Measurements from ENCODE around the gene ZYG11A.
A peak's percentile ranks its signal among the peaks of the same experiment; 100 is the strongest.

Gene ZYG11A

DNA sequence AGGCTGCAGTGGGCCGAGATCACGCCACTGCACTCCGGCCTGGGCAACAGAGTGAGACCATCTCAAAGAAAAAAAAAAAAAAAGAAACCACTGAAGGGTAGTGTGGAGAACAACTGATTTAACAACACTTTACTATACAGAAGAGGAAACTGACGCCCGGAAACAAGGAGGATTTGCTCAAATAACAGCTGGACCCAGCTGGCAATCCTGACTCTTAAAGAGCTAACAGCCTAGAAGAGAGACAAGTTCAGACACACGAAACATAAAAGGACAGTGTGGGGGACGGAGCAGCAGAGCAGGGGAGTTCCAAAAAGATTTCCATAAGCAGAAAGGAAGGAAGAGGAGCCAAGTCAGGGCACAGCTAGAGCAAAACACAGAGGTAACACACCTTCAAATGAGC, 74.6 kb downstream of the ZYG11A start:
- no peak for DNase-seq

DNA sequence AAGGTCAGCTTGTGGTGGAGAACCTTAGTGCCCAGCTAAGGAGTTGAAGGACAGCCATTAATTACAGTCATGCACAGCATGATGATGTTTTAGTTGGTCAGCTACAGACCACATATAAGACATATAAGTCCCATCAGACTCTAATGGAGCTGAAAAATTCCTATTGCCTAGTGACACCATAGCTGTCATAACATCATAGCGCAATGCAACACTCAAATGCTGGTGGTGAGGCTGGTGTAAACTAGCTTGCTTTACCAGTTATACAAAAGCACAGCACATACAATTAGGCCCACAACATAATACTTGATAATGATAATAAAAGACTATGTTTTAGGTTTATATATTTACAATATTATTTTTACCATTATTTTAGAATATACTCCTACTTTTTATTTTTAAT, 75.0 kb downstream of the ZYG11A start:
- no peak for DNase-seq

DNA sequence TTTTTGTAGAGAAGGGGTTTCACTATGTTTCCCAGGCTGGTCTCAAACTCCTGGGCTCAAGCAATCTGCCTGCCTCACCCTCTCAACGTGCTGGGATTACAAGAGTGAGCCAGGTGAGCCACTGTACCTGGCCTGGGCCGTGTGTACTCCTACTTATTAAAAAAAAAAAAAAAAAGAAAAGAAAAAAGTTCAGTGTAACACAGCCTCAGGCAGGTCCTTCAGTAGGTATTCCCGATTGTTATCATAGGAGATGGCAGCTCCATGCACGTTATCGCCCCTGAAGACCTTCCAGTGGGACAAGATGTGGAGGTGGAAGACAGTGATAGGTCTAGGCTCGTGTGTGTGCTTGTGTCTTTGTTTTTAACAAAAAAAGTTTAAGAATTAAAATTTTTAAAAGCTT, 75.6 kb downstream of the ZYG11A start:
- no peak for DNase-seq

DNA sequence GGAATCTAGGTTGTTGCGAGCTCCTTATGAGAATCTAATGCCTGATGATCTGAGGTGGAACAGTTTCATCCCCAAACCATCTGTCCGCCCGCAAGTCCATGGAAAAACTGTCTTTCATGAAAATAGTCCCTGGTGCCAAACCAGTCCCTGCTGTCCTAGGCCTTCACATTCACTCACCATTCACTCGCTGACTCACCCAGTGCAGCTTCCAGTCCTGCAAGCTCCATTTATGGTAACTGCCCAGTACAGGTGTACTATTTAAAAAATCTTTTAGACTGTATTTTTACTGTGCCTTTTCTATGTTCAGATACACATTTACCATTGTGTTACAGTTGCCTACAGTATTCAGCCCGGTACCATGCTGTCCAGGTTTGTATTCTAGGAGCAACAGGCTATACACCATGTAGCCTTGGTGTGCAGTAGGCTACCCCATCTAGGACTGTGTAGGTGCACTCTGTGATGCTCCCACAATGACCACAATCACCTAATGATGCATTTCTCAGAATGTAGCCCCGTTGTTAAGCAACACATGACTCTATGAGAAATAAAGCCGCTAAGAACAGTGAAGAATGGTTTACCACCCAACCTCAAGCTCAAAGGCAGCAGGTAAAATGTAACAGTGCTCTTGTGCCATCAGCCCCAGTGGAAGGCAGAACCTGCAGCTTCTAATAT, 76.6 kb downstream of the ZYG11A start:
- no peak for DNase-seq

DNA sequence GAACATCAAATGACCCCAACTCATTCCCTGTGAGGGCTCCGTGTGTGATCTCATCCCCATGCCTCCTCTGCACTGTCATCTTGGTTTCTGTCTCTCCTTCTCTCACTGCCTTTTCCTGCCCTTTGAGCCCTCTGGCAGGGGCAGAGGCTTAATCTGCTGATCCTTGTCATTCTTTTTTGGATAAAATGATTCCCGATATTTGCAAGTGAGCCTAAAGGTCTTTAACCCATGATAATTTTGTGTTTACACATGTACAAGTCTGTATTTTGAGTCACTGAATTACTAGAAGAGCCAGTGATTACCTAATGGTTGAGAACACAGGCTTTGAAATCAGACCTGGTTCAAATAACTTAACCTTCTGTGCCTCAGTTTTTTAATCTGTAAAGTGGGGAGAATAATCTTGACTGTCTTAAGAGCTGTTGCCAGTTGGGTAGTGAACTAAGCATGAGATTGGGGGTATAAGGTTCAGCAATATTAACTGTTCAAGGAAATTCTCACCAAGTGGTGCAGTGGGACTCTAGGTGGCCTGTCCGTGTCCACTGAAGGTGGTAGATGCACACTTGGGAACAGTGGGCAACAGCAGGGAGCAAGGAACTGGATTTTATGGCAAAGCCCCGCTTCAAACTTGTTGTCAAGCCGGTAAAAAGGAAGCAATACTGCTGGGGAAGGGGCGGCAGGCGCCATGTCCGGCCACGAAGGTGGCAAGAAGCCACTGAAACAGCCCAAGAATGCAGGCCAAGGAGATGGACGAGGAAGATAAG, 77.3 kb downstream of the ZYG11A start:
- no peak for DNase-seq

DNA sequence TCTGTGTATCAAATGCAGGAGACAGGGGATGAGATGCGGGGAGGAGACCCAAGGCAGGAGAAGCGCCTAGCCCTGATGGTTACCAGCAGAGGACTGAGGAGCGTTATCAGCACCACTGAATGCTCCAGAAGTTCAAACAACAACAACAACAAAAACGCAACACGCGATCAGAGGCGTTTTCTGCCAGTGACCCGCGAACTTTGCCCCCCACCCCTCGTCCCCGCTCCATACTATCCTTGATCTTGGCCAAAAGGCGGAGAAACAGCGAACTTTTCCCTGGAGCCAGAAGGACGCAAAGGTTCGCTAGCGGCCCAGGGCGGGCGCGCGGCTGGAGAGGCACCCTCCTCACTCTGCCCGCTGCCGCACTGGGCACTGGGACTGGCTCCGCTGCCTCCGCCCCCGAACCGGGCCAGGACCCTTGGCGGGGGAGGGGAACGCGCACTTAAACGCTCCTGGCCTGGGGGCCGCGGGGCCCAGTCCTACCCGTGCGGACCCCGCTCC, 78.3 kb downstream of the ZYG11A start:
- DNase-seq, result peak in 8 of 58 donors; percentile 2 to 20 (median 8)

DNA sequence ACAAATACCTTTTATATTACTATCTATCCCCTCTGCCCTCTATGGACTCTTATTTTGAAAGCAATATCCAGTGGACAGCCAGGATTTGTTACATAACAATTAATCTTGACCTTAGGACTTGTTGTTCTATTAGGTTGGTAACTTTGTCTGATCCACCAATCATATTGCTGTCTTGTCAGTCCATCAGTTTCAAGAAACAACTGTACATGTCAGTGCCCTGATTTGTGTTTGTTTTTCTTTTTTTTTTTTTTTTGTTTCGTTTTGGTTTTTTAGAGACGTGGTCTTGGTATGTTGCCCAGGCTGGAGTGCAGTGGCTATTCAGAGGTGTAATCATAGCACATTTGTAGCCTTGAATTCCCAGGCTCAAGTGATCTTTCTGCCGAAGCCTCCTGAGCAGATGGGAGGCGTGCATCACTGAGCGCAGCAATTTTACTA, 83.0 kb downstream of the ZYG11A start:
- peak in 2 of 58 donors; percentile 1 to 3 for DNase-seq

DNA sequence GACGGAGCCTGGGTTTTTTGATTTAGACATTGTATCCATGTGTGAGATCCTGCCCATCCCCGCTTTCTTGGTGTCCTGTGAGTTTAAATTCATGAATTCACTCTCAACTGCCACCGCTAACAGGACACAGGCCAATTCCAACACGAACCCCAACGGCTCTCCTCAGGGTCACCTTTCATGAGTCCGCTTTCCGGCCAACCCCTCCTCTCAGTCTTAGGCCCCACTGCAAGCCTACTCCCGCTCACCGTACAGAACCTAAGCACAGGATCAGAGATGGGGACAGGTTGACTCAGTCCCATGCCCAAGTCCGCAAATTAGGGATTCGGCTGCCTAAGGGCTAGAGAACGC, 84.3 kb downstream of the ZYG11A start:
- DNase-seq, result peak in 2 of 58 donors; percentile 45 to 67

DNA sequence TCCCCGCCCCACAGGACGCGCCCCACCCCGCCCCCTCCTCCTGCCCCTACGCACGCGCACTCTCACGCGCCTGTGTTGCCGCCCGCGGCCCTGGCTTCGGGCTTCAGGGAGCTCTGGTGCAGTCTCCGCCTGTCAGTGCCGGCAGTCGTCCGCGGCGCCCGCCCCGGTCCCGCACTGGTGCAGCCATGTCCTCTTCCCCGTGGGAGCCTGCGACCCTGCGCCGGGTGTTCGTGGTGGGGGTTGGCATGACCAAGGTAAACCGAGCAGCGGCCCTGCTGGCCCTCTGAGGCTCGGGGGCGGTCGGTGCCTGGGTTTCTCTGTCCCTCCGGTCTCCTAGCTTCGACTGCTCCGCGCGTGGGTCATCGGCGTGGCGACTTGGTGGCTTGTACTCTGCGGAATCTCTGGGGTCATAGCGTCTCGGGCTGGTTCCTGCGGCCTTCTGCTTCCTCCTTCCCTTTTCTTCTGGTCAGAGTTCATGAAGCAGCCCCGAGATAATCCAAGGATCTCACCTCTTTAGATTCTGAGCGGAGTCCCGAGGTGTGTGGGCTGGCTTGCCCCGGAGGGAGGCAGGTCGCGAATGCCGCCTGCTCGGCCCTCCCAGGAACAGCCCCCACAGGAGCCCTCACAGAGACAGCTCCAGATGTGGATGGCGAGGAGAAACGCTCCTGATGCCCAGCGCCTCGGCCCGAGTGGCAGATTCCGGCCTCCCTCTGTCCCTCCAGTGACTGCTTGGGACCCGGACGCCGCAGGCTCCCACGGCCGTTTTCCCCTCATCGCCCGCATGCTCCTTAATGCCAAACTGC, 84.9 kb downstream of the ZYG11A start, which contains the start of gene SCP2:
TSS of gene SCP2 (plus strand) at position 65 of the 803 bp plus-strand sequence. CDS start at position 186, 121 bp downstream.
- peak; percentile 16 to 84 (median 72) for DNase-seq

DNA sequence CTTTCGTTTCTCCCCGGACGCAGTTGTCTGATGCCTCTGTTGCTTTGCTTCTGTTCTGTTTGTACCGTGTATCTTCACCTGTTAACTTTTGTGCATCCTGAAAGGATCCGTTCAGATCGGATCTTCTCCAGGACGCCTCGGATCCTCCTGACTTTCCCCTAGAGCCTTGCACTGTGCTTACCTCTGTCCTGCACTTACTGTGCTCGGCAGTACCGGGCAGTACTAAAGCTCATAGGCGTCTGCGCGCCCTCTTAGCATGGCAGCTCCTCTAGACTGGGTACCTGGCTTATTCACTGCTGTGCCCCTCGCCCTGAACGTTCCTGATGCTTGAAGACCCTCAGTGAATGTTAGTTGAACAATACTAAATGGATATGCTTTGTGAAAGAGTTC, 85.5 kb downstream of the ZYG11A start:
- peak in 3 of 58 donors; percentile 39 to 48 (median 42) for DNase-seq

DNA sequence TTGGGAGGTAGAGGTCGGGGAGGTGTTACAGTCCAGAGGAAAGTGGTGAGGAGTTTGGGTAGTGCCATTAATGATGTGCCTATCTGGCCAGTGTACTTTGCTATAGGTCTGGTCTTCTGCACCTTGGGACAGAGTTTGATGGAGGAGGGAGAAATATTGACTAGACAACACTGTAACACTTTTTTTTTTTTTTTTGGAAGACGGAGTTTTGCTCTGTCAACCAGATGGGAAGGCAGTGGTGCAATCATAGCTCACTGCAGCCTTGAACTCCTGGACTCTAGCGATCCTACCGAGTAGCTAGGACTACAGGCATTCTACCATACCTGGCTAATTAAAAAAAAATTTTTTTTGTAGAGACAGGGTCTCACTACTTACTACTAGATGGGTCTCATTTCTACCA, 86.5 kb downstream of the ZYG11A start:
- no peak for DNase-seq

DNA sequence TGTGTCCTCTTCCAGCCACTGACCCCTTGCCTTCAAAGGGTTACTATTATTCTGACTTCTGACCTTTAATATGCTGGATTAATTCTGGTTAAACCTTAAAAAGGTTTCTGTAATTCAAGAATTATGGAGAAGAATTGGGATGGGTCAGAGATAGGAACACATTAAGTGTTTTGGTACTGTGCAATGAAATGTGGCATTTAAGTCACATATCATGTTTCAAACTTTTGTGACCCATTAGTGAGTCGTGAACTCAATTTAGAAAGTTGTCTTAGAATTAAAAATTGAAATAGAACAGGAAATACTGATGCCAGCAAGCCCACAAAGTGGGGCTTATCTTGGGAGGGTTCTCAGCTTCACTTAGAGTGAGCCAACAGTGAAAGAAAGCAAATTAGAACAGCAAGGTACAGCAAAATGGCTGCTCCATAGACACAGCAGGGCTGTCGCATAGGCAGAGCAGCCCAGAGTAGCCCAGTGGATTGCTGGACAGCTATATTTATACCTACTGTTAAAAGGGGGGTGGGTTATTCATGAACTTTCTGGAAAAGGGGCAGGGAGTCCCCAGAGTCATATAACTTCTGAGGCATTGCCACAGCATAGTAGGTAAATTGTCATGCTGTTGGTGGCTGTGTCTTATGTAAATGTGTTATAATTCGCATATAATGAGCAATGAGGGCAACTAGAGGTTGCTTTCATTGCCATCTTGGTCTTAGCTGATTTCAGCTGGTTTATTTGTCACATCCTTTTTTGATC, 95.0 kb downstream of the ZYG11A start:
- no peak for DNase-seq

DNA sequence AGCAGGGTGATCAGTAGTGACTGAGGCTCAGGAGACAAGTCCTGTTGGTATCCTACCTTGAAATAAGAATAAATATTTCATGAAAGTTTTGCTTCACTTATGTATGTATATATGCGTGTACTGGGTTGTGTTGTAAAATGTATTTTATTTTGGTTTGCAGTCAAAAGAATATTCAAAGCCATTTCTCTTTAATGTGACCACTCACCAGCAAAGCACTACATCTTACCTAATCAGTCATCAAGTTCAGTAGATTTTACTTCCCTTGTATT, 95.6 kb downstream of the ZYG11A start:
- DNase-seq, result no peak

DNA sequence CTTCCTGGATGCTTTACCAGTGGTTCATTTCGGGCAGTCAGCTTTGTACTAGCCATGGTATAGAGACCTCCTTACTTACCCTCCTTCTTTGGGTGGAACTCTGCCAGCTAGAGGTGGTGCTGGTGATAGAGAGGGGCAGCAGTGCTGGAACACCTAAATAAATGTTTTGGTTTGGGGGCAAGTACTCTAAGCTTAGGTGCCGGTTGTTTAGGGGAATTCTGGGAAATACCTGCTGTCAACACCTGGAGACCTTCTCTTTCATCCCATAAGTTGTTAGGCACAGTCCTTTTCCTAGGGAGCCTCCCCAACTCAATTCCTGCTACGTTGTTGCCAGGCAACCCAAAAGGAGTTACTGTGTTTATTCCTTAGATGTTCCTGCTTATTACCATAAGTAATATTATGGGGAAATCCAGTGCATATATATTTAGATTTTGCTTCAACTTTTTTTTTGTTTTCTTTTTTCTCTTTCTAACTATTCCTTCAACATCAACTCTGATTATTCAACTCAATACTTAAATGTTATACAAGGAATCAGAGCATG, 101.4 kb downstream of the ZYG11A start:
- no peak for DNase-seq

DNA sequence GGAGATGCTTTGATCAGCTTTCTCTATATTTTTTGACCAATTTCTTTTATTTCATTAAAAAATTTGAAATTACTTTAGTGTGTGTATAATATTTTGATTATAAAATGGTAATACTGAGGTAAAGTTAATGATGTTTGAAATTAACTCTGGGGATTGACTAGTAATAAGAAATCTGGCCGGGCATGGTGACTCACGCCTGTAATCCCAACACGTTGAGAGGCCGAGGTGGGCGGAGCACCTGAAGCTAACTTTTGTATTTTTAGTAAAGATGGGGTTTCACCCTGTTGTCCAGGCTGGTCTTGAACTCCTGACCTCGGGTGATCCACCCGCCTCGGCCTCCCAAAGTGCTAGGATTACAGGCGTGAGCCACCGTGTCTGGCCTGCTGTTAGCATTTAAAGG, 102.0 kb downstream of the ZYG11A start:
- DNase-seq, result no peak

Measured in anterior cingulate cortex (tissue), 58 donors.